NT2/D1 (cell line): ENCODE measurements around the gene PCSK9.

Experiments
- YY1 ChIP-seq: IDR thresholded peaks from 2 replicates; pipeline ENCODE4 v1.6.1; 2011; ENCODE audit not compliant: insufficient read length, insufficient read depth
- ZNF274 ChIP-seq: IDR thresholded peaks from 2 replicates; pipeline ENCODE4 v1.6.1; 2011; ENCODE audit warnings: mild to moderate bottlenecking, low read depth, low read length

GRCh38 chr1:55064861-55065263, 25.5 kb downstream of the PCSK9 start:
- TF ChIP-seq YY1 (no peak), ZNF274 (no peak)
